ENCODE data around the gene STUB1. TPM values are rescaled to one million over a fixed set of nuclear protein-coding genes. Genes with fewer than 3 reads are reported as not detected.

STUB1 gene
- total RNA-seq, 1 experiment from 2014 or later = 145 TPM

DNA sequence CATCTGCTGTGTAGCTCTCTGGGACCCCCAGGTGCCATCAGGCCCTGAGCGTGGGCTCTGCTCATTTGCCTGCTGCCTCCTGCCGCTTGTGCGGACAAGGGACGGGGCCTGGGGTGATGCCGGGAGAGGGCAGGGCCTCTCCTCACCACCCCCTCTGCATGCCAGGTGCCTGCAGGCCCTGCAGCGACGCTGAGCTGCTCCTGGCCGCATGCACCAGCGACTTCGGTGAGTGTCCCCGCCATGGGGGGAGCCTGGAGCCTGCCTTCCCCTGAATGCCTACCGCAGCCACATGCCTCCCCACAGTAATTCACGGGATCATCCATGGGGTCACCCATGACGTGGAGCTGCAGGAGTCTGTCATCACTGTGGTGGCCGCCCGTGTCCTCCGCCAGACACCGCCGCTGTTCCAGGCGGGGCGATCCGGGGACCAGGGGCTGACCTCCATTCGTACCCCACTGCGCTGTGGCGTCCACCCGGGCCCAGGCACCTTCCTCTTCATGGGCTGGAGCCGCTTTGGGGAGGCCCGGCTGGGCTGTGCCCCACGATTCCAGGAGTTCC is 36.6 kb downstream of the STUB1 start:
- no peak for DNase-seq (ENCODE audit: low spot score)
- in situ Hi-C loops (cut with HindIII; ENCODE audit: low sequenced_read_pairs) = loop anchor here (10.0 to 25.0 kb wide), 2 partner anchors 145 to 258 kb away; partner anchors contain the start of gene LMF1

DNA sequence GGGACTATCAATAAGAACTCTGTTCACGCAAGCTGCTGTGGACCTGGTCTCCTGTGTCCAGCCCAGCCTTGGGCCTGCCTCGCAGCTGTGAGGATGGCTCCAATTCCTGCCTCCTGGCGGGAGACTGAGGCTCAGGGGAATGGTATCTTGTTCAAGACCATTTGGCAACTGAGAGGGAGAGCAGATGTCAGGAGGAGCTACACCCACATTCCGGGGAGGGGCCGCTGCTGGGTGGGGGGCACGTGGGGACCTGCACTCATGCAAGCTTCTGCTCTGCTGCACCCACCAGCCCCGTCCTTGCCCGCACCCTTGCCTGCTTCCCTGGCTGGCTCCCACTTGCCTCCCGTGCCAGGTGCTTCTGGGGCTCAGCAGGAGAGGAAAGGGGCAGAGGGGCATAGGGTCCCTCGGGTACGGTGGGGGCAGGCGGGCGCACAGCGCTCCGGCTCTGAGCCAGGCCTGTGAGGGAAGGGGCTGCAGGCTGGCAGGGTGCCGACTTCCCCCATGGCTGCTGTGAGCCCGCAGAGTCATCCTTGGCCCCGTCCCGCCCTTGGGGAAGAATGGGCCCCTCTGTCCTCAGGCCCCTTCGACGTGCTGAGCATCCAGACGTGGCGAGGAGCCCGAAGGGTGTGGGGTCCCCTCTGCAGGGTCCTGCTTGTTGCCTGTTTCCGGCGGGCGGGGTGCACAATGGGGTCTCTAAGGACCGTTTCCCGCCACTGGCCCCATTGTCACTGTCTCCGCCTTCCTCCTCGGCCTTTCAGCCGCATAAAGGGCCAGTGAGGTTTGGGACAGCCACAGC is 37.4 kb downstream of the STUB1 start:
- no peak for DNase-seq (ENCODE audit: low spot score)
- in situ Hi-C loops (cut with HindIII; ENCODE audit: low sequenced_read_pairs) = loop anchor here (10.0 to 25.0 kb wide), 2 partner anchors 145 to 257 kb away; partner anchors contain the start of gene LMF1

DNA sequence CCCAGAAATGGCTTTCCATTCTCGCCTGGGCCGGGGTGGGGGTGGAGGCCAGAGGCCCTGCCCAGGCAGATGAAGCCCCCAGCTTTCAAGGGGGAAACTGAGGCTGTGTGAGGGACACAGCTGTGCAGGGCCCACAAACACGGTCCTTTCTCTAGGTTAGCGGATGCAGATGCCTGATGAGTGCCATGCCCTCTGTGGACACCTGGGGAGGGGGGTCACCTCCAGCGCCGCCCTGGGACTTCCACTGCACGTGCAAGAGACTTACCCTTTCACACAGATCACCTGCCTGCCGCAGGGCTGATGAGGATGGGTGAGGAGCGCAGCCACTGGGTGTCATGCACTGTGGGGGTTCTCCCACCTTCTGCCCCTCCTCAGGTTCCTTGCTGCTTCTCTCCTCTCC is 38.2 kb downstream of the STUB1 start:
- in situ Hi-C loops (cut with HindIII; ENCODE audit: low sequenced_read_pairs) = loop anchor here (10.0 to 25.0 kb wide), 2 partner anchors 144 to 256 kb away; partner anchors contain the start of gene LMF1
- no peak for DNase-seq (ENCODE audit: low spot score)

DNA sequence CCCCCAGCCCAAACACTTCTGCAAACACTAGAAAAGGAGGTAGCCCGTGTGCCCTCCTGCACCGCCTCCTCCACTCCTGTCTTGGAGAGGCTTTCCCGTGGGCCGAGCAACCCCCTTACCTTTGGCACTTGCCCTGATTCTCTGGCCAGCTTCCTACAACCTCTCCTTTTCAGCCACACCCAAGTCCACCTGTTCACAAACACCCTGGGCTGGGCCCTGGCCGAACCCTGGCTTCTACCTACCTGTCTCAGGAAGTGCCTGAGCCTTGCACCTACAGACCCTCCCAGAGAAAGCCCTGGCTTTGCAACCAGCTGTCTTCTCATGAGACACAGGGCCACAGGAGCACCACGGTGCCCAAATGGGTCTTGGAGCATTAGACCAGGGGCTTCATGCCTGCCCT is 38.7 kb downstream of the STUB1 start:
- no peak for DNase-seq (ENCODE audit: low spot score)
- in situ Hi-C loops (cut with HindIII; ENCODE audit: low sequenced_read_pairs) = loop anchor here (10.0 to 25.0 kb wide), 2 partner anchors 143 to 256 kb away; partner anchors contain the start of gene LMF1

DNA sequence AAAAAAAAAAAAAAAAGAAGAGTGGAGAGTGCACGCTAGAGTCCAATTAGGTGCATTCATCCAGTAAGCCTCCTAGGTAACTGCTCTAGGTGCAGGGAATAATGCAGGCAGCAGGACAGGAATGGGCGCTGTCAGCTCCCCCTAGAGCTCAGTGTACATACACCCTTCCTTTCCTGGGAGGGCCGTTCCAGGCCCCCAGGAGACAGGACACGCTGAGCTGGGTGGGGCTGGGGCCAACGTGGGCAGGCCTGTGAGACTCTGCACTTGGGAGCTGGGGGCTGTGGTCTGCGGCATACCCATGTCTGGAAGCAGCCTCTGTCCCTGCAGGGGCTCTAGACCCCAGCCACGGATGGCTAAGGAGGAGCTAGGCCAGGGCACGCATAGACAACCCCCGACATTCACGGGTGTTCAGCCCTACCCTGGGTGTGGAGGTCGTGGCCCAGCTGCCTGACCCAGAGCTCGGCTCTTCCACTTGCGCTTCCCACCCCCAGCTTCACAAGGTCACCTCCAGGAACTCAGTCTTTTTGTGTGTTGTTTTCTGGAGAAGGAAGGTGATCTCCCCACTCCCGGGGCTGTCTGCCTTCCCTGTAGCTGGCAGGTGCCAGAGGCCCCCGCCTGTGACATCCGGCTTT is 39.7 kb downstream of the STUB1 start:
- in situ Hi-C loops (cut with HindIII; ENCODE audit: low sequenced_read_pairs) = loop anchor here (10.0 to 25.0 kb wide), 2 partner anchors 142 to 255 kb away; partner anchors contain the start of gene LMF1
- DNase-seq (ENCODE audit: low spot score) = no peak

DNA sequence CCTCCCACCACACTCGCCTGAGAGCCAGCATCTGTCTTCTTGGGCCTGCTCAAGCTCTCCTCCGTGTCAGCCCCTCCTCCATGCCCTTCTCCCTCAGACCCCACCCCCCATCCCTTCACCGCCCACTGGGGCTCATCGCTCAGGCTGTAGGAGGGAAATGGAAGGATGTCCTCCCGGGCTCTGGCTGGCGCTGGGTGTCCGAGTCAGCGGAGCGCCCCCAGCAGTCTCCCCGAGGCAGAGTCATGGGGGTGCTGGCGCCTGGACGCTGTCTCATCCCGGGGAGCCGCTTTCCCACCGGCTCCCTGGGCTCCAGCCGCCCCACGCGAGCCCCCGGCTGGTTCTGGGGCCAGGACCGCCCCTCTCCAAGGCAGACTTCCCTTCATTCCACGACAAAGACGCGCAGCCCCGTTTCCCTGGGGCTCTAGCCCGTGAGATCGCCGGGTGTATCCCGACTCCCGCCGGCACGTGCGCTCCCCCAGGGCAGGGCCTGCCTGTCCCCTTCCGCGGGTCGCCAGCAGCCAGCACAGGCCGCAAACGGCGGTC is 40.3 kb downstream of the STUB1 start:
- peak; percentile 77 for DNase-seq (ENCODE audit: low spot score)
- in situ Hi-C loops (cut with HindIII; ENCODE audit: low sequenced_read_pairs) = loop anchor here (25.0 kb wide), 1 partner anchor 142 kb away; no protein-coding TSS in a partner anchor

DNA sequence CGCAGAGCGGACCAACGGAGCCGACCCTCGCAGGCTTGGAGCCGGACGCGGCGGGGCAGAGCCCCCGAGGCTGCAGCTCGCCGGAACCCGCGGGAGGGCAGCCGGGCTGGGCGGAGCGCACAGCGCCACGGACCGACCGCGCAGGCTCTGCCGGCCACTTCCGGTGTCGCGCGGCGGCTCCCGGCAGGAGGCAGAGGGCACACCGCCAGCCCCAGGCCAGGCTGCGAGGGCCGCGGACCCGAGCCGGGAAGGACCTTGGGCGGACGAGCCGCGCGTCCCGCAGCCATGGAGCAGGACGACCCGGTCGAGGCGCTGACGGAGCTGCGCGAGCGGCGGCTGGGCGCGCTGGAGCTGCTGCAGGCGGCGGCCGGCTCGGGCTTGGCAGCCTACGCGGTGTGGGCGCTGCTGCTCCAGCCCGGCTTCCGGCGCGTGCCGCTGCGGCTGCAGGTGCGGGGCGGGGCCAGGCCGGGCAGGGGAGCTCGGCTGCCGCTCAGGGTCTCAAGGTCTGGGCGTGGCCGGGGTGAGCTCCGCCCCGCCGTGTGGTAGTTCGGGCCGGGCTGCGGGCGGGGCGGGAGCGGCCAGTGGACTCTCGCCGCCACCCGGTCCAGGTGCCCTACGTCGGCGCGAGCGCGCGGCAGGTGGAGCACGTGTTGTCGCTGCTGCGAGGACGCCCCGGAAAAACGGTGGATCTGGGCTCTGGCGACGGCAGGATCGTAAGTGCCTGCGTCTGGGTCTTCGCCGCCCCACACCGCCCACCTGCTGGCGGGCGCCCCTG is 41.0 kb downstream of the STUB1 start, which contains the start of gene ANTKMT:
Gene ANTKMT (plus strand): TSS at position 157 of the 775 bp plus-strand sequence. CDS start 129 bp downstream, at position 286.
- peak; percentile 81 for DNase-seq (ENCODE audit: low spot score)
- in situ Hi-C loops (cut with HindIII; ENCODE audit: low sequenced_read_pairs) = loop anchor here (25.0 kb wide), 1 partner anchor 141 kb away; no protein-coding TSS in a partner anchor

DNA sequence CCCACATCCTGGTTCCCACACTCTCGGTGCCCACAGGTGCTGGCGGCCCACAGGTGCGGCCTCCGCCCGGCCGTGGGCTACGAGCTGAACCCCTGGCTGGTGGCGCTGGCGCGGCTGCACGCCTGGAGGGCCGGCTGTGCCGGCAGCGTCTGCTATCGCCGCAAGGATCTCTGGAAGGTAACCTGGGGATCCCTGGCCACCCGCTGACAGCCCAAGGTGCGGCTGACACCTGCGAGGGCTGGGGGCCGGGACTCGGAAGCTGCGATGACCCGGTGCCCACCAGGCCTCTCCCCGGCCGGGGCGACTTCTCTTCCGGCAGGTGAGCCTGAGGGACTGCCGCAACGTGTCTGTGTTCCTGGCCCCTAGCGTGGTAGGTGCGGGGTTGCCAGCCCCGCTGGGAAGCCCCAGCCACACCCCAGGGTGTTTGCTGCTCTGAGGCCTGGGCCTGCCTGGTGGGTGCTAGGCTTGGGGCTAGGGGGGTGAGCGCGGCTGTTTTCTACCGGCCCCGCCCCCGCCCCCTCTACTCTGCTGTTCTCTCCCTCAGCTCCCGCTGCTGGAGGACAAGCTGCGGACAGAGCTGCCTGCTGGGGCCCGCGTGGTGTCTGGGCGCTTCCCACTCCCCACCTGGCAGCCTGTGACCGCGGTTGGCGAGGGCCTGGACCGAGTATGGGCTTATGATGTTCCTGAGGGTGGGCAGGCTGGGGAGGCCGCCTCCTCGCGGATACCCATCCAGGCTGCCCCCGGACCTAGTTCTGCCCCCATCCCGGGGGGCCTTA is 41.7 kb downstream of the STUB1 start:
- in situ Hi-C loops (cut with HindIII; ENCODE audit: low sequenced_read_pairs) = loop anchor here (25.0 kb wide), 1 partner anchor 140 kb away; no protein-coding TSS in a partner anchor

DNA sequence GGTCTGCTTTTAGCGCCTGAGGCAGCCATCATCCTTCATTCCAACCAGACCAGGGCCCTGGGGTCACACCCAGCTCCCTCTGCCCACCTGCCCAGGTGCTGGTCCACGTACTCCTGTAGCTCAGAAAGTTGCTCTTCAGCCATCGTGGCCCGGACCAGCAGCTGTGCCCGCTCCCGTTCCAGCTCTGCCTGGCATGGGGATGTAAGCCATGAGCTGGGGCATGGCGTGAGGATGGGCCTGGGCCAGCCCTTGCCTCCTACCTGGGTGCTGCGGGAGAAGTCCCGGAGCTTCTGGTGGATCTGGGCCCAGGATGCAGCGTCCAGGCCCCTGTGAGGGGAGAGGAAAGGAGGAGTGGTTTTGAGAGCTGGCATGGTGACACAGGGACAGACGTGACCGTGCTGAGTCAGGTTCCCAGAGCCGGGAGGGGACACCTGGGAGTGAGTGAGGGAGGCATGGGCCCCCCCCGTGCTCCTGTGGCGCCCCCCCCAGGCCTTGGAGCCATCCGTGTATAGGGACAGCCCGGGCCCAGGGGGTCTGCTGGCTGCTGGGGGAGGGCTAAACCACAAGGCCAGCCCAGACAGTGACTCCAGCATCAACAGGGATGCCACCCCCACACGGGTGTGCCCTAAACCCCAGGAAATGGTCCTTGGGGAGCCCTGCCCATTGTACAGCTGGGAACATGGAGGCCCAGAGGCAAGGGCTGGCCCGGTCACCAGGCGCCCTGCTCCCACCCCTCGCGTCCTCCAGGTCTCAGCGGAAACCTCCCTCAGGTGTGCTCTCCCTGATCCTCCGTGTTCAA is 42.8 kb downstream of the STUB1 start:
- peak; percentile 19 for DNase-seq (ENCODE audit: low spot score)
- in situ Hi-C loops (cut with HindIII; ENCODE audit: low sequenced_read_pairs) = loop anchor here (25.0 kb wide), 1 partner anchor 139 kb away; no protein-coding TSS in a partner anchor

More for the DNA sequence above, 41.7 kb downstream of the STUB1 start:
- DNase-seq (ENCODE audit: low spot score) = peak; percentile 3

DNA sequence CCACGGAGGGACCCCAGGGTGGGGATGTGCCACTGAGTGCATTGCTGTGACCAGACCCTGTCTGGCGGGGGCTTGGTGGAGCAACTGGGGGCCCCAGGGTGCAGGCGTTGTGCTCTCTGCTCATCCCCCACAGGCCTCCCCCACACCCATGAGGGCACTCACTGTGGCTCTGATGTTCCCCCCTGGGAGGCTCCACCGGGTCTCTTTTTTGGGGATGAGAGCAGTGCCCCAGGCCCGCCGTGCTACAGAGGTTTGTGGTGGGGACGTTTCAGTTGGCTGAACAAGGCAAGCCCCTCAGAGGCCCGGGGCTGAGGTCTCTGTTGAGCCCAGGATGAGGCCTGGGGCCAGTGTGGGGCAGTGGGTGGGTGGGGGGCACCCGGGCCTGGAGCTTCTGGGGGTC is 43.5 kb downstream of the STUB1 start:
- no peak for DNase-seq (ENCODE audit: low spot score)
- in situ Hi-C loops (cut with HindIII; ENCODE audit: low sequenced_read_pairs) = loop anchor here (25.0 kb wide), 1 partner anchor 139 kb away; no protein-coding TSS in a partner anchor

DNA sequence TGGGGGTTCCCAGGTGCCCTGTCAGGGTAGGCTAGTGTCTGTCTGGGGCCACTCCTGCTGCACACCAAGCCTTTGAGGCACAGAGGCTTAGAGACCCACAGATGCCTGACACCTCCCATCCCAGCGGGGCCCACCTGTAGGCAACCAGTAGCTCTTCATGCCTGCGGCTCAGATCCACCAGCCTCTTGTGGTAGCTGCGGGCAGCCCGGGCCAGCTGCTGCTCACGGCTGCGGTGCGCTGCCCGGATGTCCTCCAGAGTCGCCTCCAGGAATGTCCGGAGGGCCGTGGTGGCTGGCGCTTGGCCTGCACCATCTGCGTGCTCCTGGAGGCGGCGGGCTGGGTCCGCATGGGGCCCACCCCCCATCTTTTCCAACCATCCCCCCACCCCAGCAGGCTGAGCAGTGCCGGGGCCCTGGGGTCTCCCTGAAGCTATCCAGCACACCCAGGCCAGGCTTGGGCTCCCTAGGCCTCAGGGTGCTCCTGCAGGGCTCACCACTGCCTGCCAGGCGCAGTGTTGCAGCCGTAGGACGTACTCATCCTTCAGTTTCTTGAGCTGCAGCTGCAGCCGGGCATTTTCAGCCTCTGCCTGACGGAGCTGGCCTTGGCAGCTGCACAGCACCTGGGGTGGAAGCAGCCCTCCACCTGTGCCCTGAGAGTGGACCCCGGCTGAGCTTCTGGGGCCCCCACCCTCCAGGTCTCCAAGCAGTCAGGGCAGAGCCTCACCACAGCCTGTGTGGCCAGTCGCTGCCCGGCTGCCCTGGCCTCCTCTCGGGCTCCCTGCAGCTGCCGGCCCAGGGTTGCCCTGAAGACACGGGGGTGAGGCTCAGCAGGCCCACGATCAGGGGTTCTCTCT is 44.2 kb downstream of the STUB1 start:
- DNase-seq (ENCODE audit: low spot score) = peak; percentile 29
- in situ Hi-C loops (cut with HindIII; ENCODE audit: low sequenced_read_pairs) = loop anchor here (25.0 kb wide), 1 partner anchor 138 kb away; no protein-coding TSS in a partner anchor

DNA sequence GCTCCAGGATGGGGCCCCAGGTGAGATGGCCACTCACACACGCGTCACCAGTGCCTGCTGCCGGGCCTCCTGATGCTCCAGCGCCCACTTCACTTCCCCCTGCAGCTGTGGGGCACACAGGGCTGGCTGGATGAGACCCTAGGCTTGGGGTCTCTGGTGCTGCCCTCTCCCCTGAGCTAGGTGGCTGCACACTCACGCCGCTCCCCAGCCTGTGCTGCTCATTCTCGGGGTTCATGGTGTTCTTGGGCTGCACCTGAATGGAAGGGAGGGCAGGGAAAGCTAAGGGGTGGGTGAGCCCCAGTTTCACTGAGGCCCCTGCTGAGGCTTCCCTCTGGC is 44.8 kb downstream of the STUB1 start:
- DNase-seq (ENCODE audit: low spot score) = no peak
- in situ Hi-C loops (cut with HindIII; ENCODE audit: low sequenced_read_pairs) = no loop called here

DNA sequence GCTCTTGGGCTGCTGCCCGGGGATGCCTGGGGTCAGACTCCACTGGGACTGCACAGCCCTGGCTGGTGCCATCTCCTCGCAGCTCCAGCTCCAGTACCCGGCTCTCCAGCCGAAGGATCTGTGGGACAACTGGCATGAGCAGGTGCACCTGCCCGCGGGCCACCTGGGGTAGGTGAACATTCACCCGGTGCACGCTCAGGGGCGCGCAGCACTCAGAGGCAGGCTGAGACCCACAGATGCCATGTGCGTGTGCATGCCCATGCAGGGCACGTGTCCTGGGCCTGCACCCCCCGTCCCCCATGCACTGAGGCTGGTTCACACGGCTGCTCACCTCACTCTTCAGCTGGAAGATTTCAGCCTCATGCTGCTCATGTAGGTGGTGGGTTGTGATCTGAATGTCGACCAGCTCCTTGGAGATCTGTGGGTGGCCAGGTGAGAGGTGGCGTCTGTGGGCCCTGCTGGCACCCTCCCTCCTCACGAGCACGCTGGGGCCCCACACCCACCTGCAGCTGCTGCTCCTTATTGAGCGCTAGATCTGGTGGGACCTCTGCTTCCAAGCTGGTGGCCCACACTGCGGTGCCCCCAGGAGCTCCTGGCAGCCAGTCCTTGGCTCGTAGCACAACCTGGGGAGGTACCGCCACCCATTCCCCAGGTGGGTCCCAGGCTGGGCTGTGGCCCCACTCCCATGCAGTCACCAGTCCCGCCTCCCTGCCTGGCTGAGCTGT is 45.4 kb downstream of the STUB1 start:
- in situ Hi-C loops (cut with HindIII; ENCODE audit: low sequenced_read_pairs) = no loop called here
- no peak for DNase-seq (ENCODE audit: low spot score)

DNA sequence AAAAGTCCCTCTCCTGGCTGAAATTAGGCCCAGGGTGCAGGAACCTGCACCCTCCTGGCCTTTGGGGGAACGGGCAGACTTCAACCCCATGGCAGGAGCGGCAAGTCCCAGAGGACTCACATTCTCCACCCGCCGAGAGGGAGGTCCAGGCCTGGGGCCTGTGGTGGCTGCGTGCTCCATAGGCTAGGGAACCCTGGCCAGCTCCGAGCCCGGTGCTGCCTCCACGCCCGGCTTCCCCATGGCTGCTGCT is 45.9 kb downstream of the STUB1 start:
- DNase-seq (ENCODE audit: low spot score) = no peak
- in situ Hi-C loops (cut with HindIII; ENCODE audit: low sequenced_read_pairs) = no loop called here

DNA sequence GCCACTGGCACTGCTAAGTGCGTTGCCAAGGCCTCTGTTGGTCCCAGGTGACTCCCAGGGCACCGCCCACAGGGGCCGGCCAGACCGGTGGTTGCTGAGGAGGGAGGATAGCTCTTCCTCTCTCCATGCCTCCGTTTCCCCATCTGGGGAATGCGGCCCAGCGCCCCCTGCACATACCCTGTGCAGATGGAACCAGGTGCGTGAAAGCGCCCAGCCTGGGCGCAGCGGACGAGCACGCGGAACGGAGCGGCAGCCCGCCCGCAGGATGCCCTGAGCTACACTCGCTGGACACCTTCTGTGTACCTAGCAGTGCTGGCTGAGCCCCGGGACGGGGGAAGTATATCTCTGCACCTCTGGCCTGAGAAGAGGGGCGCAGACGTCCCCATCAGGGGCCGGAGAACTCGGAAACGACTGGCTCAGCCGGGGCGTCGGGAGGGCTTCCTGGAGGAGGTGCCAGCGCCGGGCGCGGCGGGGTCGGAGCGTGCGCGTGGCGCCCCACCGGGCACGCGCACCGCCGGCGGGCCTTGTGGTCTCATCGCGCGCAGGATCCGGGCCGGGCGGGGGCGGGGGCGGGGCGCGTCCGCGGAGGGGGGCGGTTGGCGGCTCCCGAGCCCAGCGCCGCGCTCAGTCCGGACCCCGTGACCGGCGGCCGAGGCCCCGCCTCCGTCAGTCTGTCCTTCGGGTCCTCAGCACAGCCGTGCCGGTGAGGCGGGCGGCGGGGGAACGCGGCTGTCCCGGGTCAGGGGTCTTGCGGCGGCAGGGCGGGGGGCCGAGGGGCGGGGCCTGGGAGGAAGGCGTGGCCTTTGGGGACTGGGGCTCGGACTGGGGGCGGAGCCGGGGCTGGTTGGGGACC is 46.5 kb downstream of the STUB1 start, which contains the start of the genes CCDC78 and HAGHL:
Gene CCDC78 (minus strand): TSS at position 6 of the 853 bp plus-strand sequence. CDS start 76 bp downstream, outside the sequence.
Gene HAGHL (plus strand): TSS at position 669 of the 853 bp plus-strand sequence. CDS start 404 bp downstream, outside the sequence.
- peak; percentile 45 for DNase-seq (ENCODE audit: low spot score)
- in situ Hi-C loops (cut with HindIII; ENCODE audit: low sequenced_read_pairs) = no loop called here
